COLO668 (cell line): ENCODE measurements around the gene SLC16A6.
"Not testable (repeated sequence)": the region's sequence is repeated elsewhere in the genome, so short reads cannot be mapped to it uniquely, and the experiment has no call there.

Experiments used
- DNase-seq: peaks from one replicate; lab custom pipeline; 2025; ENCODE audit not compliant: unreplicated experiment; lab: John Stamatoyannopoulos, UW

The SLC16A6 gene

DNA sequence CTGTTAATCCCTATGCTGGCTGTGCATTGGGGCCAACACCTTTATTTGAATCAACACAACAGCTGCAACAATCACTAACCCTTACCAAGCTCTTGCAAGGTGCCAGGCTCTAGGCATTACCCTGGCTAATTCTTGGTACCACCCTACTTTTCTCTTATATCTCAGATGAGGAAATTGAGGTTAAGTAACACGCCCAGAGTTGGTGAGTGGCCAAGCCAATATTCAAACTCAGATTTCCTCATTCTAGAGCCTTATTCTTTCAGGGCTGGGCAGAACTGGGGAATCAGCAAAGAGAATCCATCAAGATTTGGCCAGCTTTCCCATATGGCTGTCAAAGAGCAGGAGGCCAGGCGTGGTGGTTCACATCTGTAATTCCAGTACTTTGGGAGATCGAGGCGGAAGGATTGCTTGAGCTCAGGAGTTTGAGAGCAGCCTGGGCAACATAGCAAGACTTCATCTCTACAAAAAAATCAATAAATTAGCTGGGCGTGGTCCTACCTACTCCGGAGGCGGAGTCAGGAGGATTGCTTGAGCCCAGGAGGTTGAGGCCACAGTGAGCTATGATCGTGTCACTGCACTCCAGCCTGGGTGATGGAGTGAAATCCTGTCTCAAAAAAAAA, 24.1 kb upstream of the SLC16A6 start:
- no peak for DNase-seq

DNA sequence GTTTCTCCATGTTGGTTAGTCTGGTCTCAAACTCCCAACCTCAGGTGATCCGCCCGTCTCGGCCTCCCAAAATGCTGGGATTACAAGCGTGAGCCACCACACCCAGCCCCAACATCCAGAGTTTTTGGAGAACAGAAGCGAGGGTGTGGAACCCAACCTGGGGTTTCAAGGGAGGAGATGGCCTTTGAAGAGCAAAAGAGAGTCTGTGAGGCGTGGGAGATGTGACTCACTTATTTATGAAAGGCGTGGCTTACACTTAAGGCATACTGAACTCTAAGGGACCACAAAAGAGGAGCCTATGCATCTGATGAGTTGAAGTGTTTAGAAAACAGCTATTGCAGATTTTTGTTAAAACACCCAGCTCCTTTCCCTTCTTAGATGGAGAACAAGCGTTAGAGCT, 19.2 kb upstream of the SLC16A6 start:
- no peak for DNase-seq

DNA sequence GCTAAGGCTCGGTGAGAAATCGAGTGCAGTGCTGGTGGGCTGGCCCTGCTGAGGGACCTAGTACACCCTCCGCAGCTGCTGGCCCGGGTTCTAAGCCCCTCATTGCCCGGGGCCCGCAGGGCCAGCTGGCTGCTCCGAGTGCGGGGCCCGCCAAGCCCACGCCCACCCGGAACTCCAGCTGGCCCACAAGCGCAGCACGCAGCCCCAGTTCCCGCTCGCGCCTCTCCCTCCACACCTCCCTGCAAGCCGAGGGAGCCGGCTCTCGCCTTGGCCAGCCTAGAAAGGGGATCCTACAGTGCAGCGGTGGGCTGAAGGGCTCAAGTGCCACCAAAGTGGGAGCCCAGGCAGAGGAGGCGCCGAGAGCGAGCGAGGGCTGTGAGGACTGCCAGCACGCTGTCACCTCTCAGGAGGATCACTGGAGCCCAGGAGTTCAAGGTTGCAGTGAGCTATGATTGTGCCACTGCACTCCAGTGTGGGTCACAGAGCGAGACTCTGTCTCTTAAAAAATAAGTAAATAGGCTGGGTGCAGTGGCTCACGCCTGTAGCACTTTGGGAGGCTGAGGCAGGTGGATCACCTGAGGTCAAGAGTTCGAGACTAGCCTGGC, 18.2 kb upstream of the SLC16A6 start:
- DNase-seq: not testable (repeated sequence)

DNA sequence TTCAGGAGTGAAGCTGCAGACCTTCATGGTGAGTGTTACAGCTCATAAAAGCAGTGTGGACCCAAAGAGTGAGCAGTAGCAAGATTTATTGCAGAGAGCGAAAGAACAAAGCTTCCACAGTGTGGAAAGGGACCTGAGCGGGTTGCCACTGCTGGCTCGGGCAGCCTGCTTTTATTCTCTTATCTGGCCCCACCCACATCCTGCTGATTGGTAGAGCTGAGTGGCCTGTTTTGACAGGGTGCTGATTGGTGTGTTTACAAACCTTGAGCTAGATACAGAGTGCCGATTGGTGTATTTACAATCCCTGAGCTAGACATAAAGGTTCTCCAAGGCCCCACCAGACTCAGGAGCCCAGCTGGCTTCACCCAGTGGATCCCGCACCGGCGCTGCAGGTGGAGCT, 17.6 kb upstream of the SLC16A6 start:
- DNase-seq: not testable (repeated sequence)

DNA sequence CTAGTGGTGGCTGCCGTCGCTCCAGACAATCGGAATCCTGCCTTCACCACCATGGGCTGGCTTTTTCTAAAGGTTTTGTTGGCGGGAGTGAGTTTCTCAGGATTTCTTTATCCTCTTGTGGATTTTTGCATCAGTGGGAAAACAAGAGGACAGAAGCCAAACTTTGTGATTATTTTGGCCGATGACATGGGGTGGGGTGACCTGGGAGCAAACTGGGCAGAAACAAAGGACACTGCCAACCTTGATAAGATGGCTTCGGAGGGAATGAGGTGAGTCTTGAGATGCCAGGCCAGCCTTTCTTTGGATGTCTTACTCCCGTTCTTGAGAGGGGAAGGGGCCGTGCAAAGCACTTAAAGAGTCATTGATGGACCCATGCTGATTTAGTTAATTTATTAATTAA, 16.5 kb upstream of the SLC16A6 start:
- DNase-seq: no peak

DNA sequence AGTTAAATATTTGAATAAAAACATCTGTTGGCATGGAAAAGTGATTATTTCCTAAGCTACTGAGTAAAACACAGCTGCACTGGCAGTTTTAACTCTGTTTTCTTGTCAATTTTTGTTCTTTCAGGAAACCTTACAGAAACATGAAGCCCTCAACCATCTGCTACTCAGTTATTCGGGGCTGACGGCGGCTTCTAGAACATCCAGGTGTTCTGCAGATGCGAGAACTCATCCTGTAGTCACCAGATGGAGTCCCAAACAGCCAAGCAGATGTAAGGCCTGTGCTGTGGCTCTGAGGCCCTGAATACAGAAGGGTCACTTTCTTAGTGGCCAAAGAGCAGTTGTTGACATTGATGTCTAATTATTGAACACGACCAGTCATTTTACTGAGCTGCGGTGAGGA, 15.9 kb upstream of the SLC16A6 start:
- DNase-seq: no peak

DNA sequence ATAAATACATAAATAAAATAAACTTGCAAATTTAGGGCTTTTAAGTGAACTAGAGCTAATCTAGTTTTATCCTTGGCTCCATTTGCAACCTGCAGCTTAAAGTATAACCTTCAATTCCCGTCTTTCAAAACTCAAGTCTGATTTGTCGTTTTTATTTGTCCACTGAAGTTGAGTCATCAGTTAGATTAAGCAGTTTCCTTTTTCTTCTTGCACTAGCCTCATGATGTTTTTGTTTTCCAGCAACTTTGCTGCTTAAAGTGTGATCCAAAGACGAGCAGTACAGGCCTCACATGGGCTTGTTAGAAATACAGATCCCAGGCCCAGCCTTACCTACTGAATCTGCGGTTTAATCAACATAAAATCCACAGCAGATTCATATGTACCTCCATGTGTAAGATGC, 14.2 kb upstream of the SLC16A6 start:
- DNase-seq: no peak

DNA sequence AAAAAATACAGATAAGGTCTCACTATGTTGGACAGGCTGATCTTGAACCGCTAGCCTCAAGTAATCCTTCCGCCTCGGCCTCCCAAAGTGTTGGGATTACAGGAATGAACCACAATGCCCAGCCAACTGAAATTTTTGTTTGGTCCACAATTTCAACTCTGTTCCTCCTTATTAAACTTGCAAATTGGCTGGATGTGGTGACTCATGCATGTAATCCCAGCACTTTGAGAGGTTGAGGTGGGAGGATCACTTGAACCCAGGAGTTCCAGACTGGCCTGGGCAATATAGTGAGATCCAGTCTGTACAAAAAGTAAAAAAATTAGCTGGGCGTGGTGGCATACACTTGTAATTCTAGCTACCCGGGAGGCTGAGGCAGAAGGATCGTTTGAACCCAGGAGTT, 13.8 kb upstream of the SLC16A6 start:
- DNase-seq: no peak

DNA sequence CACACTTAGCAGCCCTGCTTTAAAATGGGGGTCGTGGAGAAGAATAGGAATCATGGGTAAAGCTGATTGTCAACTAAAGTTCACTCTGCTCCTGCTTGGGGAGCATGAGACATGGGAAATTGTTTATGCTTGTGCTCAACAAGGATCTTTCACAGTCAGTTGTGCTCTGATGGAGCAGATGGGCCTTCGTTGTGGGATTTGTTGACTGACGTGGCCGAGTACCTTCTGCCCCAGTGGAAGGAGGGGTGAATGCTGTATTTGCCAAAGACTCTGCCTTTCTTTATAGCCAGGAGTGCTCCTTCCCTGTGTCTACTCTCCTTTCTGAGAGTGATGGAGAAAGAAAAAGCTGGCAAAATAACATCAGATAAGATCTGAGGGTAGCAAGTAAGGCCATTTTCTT, 11.7 kb upstream of the SLC16A6 start:
- DNase-seq: peak; percentile 19

DNA sequence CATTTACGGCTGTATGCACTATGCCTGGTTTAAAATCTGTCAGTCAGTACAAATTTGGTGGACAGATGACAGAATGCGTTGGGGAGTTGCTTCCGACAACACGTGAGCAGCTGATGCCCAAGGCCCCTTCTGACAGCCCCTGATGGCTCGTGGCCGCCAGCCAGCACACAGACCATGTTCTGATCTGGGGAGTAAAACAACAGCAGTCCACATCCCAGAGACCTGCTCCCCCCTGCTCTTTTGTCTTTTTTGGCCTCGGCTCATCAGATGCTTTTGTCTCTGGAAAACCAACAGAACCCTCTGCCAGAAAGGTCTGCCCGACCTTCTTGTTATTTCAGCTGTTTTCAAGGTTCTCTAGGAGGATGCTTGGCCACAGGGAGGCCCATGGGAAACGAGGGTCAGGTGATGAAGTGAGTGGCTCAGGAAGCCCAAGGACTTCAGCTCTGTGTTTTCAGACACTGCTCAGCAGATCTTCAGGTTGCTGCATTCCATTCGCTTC, 11.2 kb upstream of the SLC16A6 start:
- DNase-seq: peak; percentile 39

DNA sequence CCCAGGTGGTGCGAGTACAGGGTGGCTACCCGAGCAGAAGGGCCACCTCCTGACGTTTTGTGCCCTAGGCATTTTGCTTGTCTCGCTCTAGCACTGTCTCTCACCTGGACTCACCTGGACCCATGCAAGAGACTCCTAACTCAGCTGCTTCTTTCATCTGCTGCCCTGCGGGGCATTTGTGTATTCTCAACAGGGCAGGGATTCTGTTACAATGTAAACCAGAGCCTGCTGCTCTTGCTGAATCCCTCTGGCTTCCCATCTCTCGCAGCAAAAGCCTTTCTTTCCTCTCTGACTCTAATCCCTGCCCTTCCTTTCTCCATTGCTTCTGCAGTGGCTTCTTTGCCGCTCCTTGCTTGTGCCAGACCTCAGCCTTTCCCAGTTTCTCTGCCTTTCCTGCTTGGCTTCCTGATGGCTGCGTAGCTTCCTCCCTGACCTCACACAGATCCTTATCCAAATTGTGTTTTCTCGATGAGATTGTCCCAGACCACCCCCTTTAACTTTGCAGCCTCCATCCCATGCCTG, 10.6 kb upstream of the SLC16A6 start:
- peak; percentile 83 for DNase-seq

DNA sequence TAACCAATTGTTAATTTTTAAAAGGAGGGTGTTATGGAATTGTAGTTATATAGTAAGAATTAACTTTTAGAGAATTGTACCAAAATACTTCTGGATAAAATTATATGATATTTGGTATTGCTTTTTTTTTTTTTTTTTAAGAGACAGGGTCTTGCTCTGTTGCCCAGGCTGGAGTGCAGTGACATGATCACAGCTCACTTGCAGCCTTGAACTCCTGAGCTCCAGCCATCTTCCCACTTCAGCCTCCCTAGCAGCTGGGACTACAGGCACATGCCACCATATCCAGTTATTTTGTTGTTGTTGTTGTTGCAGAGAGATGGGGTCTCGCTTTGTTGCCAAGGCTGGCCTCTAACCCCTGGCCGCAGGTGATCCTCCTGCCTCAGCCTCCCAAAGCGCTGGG, 8.9 kb upstream of the SLC16A6 start:
- no peak for DNase-seq

DNA sequence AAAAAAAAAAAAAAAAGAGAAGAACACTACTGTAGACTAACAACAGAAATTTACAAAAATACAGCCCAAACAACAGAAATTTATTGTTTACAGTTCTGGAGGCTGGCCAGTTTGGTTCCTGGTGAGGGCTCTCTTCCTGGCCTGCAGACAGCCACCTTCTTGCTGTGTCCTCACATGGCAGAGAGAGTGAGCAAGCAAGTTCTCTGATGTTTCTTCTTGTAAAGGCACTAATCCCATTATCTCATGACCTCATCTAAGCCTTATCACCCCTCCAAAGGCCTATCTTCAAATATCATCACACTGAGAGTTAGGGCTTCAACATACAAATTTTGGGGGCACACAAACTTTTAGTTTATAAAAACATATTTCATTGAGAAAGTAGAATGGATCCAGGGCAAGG, 7.7 kb upstream of the SLC16A6 start:
- DNase-seq: no peak

DNA sequence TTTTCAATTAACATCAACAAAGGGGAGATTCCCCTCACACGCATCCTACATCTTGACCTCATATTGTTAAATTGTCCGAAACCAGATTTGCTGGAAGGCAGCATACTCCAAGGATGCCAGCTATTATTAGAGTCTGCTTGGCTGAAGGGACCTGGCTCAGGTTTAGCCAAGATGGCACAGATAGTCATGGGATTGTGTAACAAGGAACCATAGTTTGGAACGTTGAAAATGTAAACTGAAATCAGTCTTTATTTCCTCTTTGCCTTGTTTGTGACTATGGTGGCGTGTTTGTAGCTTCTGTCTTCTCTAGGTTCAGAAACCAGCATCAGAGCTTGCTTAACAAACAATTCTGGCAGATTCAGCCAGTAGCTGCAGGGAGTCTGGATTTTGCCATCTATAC, 6.3 kb upstream of the SLC16A6 start:
- no peak for DNase-seq

DNA sequence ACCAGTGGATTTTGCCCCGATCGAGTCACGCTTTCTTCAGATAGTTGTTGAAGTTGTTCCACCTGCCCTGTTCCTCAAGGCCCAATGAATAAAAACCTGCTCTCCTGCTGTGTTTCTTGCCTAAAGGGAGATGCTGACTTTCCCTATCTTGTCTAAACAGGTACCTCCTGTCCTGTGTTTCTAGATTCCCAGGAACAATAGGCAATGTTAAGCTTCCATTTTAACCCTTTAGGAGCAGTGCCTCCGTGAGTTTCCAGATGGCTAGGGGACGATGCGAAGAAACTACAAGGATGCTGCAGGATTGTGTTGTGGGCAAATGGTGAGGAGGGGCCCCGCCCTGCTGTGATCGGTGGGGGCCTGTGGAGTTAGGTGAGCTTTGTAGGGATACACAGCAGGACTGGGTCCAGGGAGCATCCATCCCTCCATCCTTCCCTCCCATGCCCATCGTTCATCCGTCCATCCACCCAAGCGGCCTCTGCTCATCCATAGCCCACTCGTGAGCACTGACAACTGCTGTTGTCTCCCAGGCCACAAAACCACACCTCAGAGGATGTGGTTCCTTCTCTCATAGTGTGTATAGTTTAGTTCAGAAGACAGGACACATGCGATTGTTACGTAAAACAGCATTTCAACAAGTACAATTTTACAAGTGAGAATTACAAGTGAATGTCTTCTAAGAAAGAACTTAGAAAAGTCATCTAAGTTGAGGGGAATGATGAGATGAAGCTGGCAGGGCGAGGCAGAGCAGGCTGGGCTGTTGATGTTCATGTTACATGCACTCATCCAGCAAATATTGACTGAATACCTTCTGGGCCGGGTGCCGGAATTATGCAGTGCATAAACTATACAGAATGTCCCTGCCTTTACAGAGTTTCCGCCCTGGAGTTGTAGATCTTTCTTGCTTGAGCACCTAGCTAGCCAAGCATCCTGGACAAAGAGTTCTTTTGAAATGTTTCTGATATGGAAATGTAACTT, 5.6 kb upstream of the SLC16A6 start:
- no peak for DNase-seq

DNA sequence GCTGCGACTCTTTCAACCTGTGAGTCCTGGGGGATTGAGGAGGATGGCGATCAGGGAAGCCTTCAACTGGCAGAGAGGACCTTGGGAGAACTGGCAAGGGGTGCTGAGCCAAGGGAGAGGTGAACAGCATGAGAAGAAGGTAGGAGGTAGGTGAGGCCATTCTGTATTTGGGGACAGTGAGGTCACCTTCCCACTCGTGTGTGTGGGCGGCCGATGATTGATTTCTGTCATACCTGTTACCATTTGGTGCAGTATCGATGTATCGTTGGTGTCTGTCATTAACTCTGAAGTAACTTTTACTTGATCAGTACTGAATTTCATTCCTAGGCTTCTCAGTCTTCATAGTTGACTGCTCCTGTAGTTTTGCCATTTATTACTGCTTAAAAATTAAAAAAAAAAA, 4.2 kb upstream of the SLC16A6 start:
- DNase-seq: no peak

DNA sequence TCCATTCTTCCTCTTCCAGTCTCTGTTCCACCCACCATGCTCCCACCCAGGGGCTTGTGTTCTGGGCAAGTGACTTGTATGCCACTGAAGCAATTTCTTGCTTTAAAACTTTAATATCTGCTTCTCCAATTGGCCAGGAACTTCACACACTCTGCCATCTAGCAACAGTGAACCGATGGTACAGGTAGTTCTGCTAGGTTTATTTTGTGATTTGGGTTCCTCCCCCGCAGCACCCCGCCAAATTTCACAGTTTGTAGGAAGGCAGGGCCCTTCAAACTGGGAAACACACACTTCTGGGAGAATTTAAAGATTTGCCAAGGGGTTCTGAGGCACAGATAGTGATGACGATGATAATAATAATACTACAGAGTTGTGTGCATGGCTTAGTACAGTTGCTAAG, 3.7 kb upstream of the SLC16A6 start:
- DNase-seq: no peak

DNA sequence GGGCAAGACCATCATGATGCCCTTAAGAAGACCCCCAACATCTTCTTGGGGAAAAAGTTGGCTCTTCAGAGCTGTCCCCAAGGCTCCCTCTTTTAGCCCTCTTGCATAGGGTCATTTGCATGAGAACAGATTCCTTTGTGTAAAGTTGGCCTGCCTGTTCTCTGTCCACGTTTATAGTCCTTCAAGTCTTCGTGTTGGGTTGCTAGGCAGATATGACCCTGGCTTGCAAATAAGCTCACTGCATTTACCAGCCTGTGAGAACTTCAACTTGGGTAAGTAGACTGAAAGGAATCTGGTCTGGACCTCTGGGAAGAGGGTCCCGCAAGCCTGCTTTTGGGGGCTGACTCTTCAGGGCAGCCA, 3.2 kb upstream of the SLC16A6 start:
- no peak for DNase-seq

DNA sequence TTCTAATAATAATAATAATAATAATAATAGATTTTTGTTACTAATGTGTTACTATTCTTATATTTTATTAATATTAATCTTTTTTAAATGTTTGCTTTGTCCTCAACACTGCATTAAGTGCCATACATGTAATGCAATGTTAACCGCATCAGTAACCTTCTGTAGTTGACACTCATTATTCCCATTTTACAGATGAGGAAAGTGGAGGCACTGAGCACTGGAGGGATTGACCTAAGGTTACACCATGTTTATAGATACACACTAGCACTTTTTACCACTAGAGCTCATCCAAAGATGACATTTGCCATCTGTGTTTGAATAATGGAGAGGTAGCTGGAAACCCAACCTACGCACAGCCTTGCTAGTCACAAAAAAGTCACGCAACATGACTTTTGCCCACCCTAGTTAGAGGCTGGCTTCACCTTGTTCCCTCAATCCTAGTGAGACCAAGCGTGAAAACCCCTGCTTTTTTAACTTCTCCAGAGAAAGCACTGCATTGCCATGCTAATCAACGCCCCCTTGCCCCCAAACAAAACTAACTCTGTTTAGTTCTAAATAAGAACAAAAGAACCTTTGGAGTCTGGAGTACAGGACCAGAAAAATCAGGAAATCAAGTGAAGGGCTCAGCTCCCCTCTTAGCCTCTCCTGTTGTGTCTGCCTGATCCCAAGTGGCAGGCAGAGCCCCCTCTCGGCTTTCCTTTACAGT, 2.7 kb upstream of the SLC16A6 start:
- no peak for DNase-seq

DNA sequence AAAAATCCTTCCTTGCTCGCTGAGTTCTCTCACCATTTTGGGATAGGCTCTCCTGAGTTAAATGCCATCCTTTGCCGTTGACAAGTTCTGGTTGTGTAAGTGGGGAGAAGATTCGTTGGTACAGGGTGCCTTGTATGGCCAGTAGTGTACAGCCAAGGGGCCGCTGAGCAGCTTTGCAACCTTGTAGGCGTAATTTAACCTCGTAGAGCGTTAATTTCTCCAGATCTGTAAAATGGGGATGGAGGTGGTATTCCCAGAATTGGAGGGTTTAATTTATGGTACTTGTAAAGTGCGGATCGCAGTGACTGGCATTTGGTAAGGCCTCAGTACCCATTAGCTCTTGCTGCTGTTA, 1.7 kb upstream of the SLC16A6 start:
- no peak for DNase-seq
